Right lobe of liver (tissue), 6 donors: ENCODE measurements around the gene SLTM. TPM values are rescaled to one million over a fixed set of nuclear protein-coding genes. Genes with fewer than 3 reads are reported as not detected.

ENCODE experiments used
- ATAC-seq, 4 donors: fragments of 200-7000 bp; cut with Tn5 transposase; one replicate each; pipeline ENCODE4 v1.9.1; 2020; ENCODE audit warnings: mild to moderate bottlenecking in 4 of 4, moderate library complexity in 4 of 4
- DNase-seq, 3 donors: peaks; one replicate each; pipeline ENCODE4 v3.0.0-alpha.2; 2020
- H3K27ac ChIP-seq, 3 donors: fragments of 200-600 bp; one replicate each; pipeline ENCODE4 v1.8.0; 2022
- H3K27me3 ChIP-seq, 2 donors: fragments of 200-600 bp; one replicate each; pipeline ENCODE4 v1.8.0; 2022
- H3K36me3 ChIP-seq, 4 donors: fragments of 200-600 bp; sonication (generic) in 1 of 4; one replicate each; pipeline versions ENCODE4 v1.5.1 to v1.8.0; 2017 to 2022; ENCODE audit warnings: control low read depth in 1 of 4
- H3K4me1 ChIP-seq, 4 donors: fragments of 200-600 bp; sonication (generic) in 1 of 4; one replicate each; pipeline versions ENCODE4 v1.5.1 to v1.8.0; 2017 to 2022; ENCODE audit warnings: control low read depth in 1 of 4
- H3K4me3 ChIP-seq, 3 donors: fragments of 200-600 bp; one replicate each; pipeline ENCODE4 v1.8.0; 2022
- H3K9me3 ChIP-seq, 4 donors: fragments of 200-600 bp; sonication (generic) in 1 of 4; one replicate each; pipeline versions ENCODE4 v1.5.1 to v1.8.0; 2017 to 2022; ENCODE audit warnings: control low read depth in 1 of 4
- CTCF ChIP-seq, 4 donors: fragments of 200-600 bp in 3 of 4; fragments of 450-650 bp in 1 of 4; IDR thresholded peaks; one replicate each; pipeline versions ENCODE4 v1.5.1 to v1.8.0; 2016 to 2022; ENCODE audit warnings: antibody characterized with exemption in 4 of 4, mild to moderate bottlenecking in 2 of 4
- POLR2A ChIP-seq: fragments of 450-650 bp; IDR thresholded peaks from one replicate; pipeline ENCODE4 v1.6.1; 2017; ENCODE audit warnings: antibody characterized with exemption, mild to moderate bottlenecking
- WGBS: methylation state at CpG from one replicate; pipeline ENCODE4 v1.1.6; 2018; ENCODE audit warnings: low coverage, low lambda C conversion rate; ENCODE audit not compliant: insufficient coverage; ENCODE audit errors: missing lambda C conversion rate; 5-methylcytosine and 5-hydroxymethylcytosine counted together
- intact Hi-C, 2 donors: fragments of 100-400 bp; cut with DNase I; formaldehyde crosslinking; loops; one replicate each; pipeline versions ENCODE4 v1.11.2 to v1.14.1; 2022
- total RNA-seq, 6 experiments: library from RNA; depleted of rRNA in 2 of 6; stranded (reverse); fragments of >200 nt in 2 of 6; fragmentation: NEBNext Ultra II Directional in 3 of 6; extraction: Animal tissue kit (Norgen Biotek cat#: 25700) in 3 of 6; gene quantifications; one replicate each; pipeline versions ENCODE4 v1.1.0 to v1.2.4, GENCODE V29; 2016 to 2023
- donor health status: DM: no; HTN: yes; CAD: no.
- donor health status: DM: no; HTN: no; CAD: no.
- donor health status: DM: no; HTN: no; CAD: no.
- donor health status: DM: no; HTN: yes; CAD: no.
- donor health status: DM: no; HTN: yes; CAD: no.

SLTM gene
- total RNA-seq, 6 experiments from 2014 or later: 27.7 to 39.4 (median 30.2) TPM

DNA sequence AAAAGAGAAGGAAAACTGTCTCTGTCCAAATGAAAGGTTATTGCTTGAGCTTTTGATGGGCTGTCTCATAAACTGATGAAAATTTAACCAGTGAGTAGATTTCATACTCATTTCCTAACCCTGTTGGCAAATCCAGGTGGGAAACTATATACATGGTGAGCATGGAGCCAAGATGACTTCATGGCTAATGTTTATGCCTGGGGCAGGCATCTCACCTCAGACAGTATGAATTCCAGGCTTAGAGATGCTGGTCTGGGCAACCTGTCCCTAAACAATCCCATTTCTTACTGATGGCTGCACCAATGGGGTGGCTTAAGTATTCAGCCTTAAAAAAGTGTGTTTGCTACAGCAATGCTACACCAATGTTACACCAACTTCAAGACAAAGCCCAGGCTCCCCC lies 58.1 kb downstream of the SLTM start:
- ATAC-seq: no peak
- Histone ChIP-seq H3K27ac (no peak overlapping the region), H3K4me3 (no peak overlapping the region), H3K9me3 (no peaks in the 10 kb centered on the region), H3K4me1 (no peaks in the 10 kb centered on the region), H3K27me3 (no peaks in the 10 kb centered on the region), H3K36me3 (peaks cover 0 to 22% (median 6%) of the 10 kb centered on the region in 4 donors)
- TF ChIP-seq CTCF (IDR thresholded peaks at IDR 0.05) (no peak), POLR2A (no peak)
- intact Hi-C loops: no loop called here
- no peak for DNase-seq

DNA sequence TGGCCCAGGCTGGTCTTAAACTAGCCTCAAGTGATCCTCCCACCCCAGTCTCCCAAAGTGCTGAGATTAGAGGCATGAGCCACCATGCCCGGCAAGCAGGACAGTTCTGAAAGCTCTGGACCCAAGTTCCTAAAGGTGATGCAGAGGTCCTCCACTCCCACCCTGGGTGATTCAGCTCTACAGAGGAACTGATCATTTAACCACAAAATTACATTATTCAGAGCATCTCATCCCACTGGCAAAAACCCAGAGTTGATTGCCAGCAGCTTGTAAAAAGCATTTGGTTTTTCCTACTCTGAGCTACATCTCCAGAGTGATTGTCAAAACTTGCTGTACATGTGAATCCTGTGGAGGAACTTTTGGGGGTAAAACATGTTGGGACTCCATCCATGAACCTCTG lies 60.2 kb downstream of the SLTM start:
- no peak for DNase-seq
- no peak for TF ChIP-seq CTCF (IDR thresholded peaks at IDR 0.05)
- TF ChIP-seq POLR2A: no peak
- H3K9me3 ChIP-seq: no peaks in the 10 kb centered on the region
- intact Hi-C loops: no loop called here
- H3K36me3 ChIP-seq: peaks cover 0 to 1% (median 0%) of the 10 kb centered on the region in 4 donors
- no peak overlapping the region for H3K27ac ChIP-seq
- no peak overlapping the region for H3K4me3 ChIP-seq
- no peaks in the 10 kb centered on the region for H3K4me1 ChIP-seq
- no peak for ATAC-seq
- 60% methylated on average over 1 of the region's 1 CpG for WGBS
- H3K27me3 ChIP-seq: no peaks in the 10 kb centered on the region

DNA sequence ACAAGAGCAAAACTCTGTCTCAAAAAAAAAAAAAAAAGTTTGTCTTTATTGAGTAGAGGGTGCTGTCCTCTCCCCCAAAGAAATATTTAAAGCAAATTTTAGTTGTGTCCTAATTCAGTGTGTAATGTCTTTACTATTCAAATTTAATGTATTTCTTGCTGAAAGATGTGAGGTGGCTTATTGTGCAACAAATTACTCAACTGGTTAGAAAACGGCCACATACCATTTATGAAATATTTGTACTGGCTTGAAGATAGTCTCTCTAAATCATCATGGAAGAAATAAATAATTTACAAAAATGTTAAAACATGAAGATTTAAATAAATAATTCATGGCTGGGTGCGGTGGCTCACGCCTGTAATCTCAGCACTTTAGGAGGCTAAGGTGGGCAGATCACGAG lies 63.0 kb downstream of the SLTM start:
- 79% methylated on average over 4 of the region's 4 CpGs for WGBS
- no peak for TF ChIP-seq POLR2A
- no peak for TF ChIP-seq CTCF (IDR thresholded peaks at IDR 0.05)

GRCh38 chr15:58867926-58868325 lies 65.6 kb downstream of the SLTM start:
- Histone ChIP-seq H3K27me3 (no peaks in the 10 kb centered on the region), H3K27ac (no peak overlapping the region), H3K36me3 (no peaks in the 10 kb centered on the region), H3K4me1 (no peaks in the 10 kb centered on the region), H3K4me3 (no peak overlapping the region), H3K9me3 (no peaks in the 10 kb centered on the region)
- intact Hi-C loops: no loop called here
- no peak for TF ChIP-seq POLR2A
- TF ChIP-seq CTCF (IDR thresholded peaks at IDR 0.05): no peak
- 98% methylated on average over 4 of the region's 4 CpGs for WGBS
- DNase-seq (no peak), ATAC-seq (no peak)

More for the DNA sequence above, 63.0 kb downstream of the SLTM start:
- DNase-seq: no peak
- Histone ChIP-seq H3K36me3 (no peaks in the 10 kb centered on the region), H3K27me3 (no peaks in the 10 kb centered on the region), H3K27ac (no peak overlapping the region), H3K4me1 (no peaks in the 10 kb centered on the region), H3K9me3 (no peaks in the 10 kb centered on the region), H3K4me3 (no peak overlapping the region)
- ATAC-seq: no peak
- intact Hi-C loops: no loop called here

DNA sequence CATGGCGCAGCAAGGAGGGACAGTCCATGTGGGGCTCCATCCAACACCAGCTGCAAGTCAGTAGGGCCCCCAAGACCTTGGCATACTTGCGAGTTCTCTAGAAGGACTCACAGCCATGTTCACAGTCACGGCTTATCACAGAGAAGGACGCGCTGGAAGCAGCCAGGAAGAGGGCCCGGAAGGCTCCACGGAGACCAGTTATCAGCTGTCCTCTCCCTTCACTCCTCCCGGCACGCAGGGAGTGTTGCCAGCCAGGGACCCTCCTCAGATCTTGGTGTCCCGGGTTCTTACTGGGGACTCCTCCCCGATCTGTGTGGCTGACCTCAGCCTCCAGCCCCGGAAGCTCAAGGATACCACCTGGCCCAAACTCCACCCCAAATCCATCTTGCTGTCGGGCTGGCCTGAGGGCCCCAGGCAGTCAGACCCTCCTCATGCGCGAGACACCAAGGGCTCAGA lies 68.0 kb downstream of the SLTM start:
- WGBS: 75% methylated on average over 10 of the region's 15 CpGs
- peak overlapping the region; percentile 27 to 52 (median 36) for H3K4me3 ChIP-seq
- ATAC-seq (peak; percentile 44 to 62 (median 60)), DNase-seq (peak in 2 of 3 donors; percentile 24 to 47)
- H3K27ac ChIP-seq: no peak overlapping the region
- no peaks in the 10 kb centered on the region for H3K9me3 ChIP-seq
- TF ChIP-seq POLR2A: no peak
- TF ChIP-seq CTCF (IDR thresholded peaks at IDR 0.05): no peak
- no peaks in the 10 kb centered on the region for H3K27me3 ChIP-seq
- intact Hi-C loops: no loop called here
- H3K36me3 ChIP-seq: no peaks in the 10 kb centered on the region
- H3K4me1 ChIP-seq: no peaks in the 10 kb centered on the region
